HL-60 (cell line): Measurements from ENCODE around the gene ASGR1.

ENCODE experiments used
- DNase-seq, 2 experiments: peaks; one replicate each; pipeline ENCODE4 v3.0.0-alpha.2; 2010 to 2020; ENCODE audit warnings: low read depth in 1 of 2, low spot score in 1 of 2
- H3K27ac ChIP-seq: fragments of 250-450 bp; sonication (Bioruptor Pico); replicated peaks from 2 replicates; pipeline ENCODE4 v1.5.1; 2020; ENCODE audit warnings: mild to moderate bottlenecking, moderate library complexity
- H3K27me3 ChIP-seq: fragments of 250-450 bp; sonication (Bioruptor Pico); 2 replicates; pipeline ENCODE4 v1.5.1; 2021; ENCODE audit warnings: mild to moderate bottlenecking, moderate library complexity; ENCODE audit not compliant: insufficient read depth, poor library complexity, severe bottlenecking
- H3K4me3 ChIP-seq: replicated peaks from 2 replicates; pipeline ENCODE4 v1.5.1; 2011; ENCODE audit warnings: mild to moderate bottlenecking, control low read depth, low read length; ENCODE audit not compliant: insufficient read depth
- GABPA ChIP-seq: IDR thresholded peaks from 2 replicates; pipeline ENCODE4 v1.6.1; 2012; ENCODE audit warnings: low read depth
- POLR2AphosphoS5 ChIP-seq: IDR thresholded peaks from 2 replicates; pipeline ENCODE4 v1.6.1; 2012; ENCODE audit warnings: low read depth
- SPI1 ChIP-seq: IDR thresholded peaks from 2 replicates; pipeline ENCODE4 v1.6.1; 2012; ENCODE audit warnings: low read depth, mild to moderate bottlenecking, borderline replicate concordance
- TF ChIP-seq, protein P1 (sequence below): IDR thresholded peaks from 2 replicates; pipeline ENCODE4 v1.6.1; 2012; ENCODE audit warnings: low read depth; ENCODE audit not compliant: insufficient replicate concordance
- TF ChIP-seq, protein P2 (sequence below): IDR thresholded peaks from one replicate; pipeline ENCODE4 v1.5.1; 2011; ENCODE audit warnings: low read length, control low read depth, inconsistent platforms; ENCODE audit not compliant: insufficient read depth

Gene ASGR1

DNA sequence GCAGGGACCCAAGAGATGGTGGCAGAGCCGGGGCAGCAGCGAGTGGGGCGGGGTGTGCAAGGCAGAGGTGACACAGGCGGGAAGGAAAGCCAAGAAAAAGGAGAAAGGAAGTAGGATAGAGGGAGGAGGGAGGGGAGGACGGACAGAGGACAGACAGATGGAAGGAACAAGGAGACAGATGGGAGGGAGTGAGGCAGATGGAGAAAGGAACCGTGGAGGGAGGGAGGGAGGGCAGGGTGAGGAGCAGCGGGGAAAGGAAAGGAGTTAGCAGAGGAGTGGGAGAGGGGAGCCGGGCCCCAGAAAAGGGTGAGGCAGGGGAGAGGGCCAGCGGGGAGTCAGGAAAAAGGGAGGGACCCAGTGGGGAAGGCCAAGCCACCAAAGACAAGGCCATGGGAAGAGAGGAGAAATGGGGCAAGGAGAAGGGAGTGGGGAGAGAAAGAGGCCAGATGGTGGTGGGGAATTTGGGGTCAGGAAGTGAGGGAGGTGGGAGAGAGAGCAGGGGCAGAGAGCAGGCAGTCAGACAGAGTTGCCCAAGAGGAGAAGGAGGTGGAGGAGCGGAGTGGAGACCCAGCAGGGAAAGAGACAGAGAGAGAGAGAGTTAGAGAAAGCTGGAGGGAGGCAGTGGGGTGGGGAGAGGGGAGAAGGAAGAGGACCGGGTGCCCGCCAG lies 13.2 kb upstream of the ASGR1 start:
- no peak overlapping the region for H3K4me3 ChIP-seq
- H3K27ac ChIP-seq, result no peak overlapping the region
- H3K27me3 ChIP-seq, result no peaks in the 10 kb centered on the region
- DNase-seq, result no peak
- TF ChIP-seq, protein P1, sequence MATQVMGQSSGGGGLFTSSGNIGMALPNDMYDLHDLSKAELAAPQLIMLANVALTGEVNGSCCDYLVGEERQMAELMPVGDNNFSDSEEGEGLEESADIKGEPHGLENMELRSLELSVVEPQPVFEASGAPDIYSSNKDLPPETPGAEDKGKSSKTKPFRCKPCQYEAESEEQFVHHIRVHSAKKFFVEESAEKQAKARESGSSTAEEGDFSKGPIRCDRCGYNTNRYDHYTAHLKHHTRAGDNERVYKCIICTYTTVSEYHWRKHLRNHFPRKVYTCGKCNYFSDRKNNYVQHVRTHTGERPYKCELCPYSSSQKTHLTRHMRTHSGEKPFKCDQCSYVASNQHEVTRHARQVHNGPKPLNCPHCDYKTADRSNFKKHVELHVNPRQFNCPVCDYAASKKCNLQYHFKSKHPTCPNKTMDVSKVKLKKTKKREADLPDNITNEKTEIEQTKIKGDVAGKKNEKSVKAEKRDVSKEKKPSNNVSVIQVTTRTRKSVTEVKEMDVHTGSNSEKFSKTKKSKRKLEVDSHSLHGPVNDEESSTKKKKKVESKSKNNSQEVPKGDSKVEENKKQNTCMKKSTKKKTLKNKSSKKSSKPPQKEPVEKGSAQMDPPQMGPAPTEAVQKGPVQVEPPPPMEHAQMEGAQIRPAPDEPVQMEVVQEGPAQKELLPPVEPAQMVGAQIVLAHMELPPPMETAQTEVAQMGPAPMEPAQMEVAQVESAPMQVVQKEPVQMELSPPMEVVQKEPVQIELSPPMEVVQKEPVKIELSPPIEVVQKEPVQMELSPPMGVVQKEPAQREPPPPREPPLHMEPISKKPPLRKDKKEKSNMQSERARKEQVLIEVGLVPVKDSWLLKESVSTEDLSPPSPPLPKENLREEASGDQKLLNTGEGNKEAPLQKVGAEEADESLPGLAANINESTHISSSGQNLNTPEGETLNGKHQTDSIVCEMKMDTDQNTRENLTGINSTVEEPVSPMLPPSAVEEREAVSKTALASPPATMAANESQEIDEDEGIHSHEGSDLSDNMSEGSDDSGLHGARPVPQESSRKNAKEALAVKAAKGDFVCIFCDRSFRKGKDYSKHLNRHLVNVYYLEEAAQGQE, result no peak
- TF ChIP-seq, protein P2, sequence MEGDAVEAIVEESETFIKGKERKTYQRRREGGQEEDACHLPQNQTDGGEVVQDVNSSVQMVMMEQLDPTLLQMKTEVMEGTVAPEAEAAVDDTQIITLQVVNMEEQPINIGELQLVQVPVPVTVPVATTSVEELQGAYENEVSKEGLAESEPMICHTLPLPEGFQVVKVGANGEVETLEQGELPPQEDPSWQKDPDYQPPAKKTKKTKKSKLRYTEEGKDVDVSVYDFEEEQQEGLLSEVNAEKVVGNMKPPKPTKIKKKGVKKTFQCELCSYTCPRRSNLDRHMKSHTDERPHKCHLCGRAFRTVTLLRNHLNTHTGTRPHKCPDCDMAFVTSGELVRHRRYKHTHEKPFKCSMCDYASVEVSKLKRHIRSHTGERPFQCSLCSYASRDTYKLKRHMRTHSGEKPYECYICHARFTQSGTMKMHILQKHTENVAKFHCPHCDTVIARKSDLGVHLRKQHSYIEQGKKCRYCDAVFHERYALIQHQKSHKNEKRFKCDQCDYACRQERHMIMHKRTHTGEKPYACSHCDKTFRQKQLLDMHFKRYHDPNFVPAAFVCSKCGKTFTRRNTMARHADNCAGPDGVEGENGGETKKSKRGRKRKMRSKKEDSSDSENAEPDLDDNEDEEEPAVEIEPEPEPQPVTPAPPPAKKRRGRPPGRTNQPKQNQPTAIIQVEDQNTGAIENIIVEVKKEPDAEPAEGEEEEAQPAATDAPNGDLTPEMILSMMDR, result no peak
- TF ChIP-seq SPI1 (no peak), POLR2AphosphoS5 (no peak), GABPA (no peak)

DNA sequence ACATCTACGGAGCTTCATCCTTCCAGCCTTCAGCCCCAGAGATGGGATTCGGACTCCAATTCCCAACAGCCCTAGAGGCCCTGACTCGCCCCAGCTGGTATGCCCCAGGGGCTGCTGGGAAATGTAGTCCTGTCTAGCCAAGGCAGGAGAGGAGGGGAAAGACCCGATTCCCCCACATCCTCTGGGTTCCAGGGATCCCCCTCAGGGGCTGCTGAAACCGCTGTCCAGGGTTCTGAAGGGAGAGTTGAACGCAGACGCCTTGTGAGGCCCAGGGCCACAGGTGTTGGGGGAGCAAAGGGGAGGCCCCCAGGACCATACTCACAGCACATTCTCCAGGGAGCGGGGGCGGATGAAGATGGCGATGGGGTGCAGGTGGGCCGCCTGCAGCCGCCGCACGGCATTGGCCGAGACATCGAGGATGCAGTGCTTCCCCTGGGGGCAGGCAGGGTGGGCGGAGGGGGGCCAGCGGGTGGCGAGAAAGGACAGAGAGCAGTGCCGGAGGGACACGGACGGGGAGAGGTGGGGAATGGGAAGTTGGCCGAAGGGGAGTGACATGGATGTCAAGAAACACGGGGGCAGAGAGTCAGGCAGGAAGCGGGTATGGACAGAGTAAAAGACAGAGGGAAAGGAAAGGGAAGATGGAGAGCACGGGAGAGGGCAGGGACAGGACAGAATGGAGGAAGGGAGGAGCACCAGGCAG lies 12.6 kb upstream of the ASGR1 start:
- TF ChIP-seq, protein P1, result peak; percentile 85
- TF ChIP-seq POLR2AphosphoS5, result no peak
- no peaks in the 10 kb centered on the region for H3K27me3 ChIP-seq
- no peak overlapping the region for H3K4me3 ChIP-seq
- no peak overlapping the region for H3K27ac ChIP-seq
- DNase-seq, result peak in 1 of 2 experiments; percentile 5

DNA sequence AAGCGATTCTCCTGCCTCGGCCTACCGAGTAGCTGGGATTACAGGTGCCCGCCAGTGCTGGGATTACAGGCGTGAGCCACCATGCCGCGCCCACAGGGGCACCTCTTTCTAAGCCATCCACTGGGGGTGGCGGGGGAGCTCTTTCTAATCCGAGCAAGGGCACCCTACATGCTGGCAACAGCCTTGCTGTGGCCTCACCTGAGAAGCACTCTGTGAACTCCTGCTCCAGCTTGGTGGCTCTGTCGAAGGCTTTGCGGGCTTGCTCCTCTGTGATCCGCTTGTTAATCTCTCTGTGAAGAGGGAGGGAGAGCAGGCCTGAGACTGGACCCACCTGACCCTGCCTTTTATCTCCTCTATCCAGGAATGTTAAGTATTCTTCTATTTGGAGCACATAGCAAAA lies 11.9 kb upstream of the ASGR1 start:
- Histone ChIP-seq H3K27me3 (no peaks in the 10 kb centered on the region), H3K4me3 (no peak overlapping the region), H3K27ac (no peak overlapping the region)
- no peak for TF ChIP-seq POLR2AphosphoS5
- TF ChIP-seq, protein P1, result no peak
- TF ChIP-seq SPI1, result no peak
- TF ChIP-seq, protein P2, result no peak
- TF ChIP-seq GABPA, result no peak
- DNase-seq, result no peak
